BLaER1 treated with 17β-estradiol and CSF1 and Interleukin-3, amounts not matched to agents 10 nM and 100 nM (cell line): Measurements from ENCODE around the gene EPHB1.
A peak's percentile ranks its signal among the peaks of the same experiment; 100 is the strongest.

ENCODE experiments used
- H3K27ac ChIP-seq, 11 experiments: shearing (Covaris generic); formaldehyde crosslinking; 2 replicates each; pipeline ENCODE4 v1.8.1; 2022
- H3K27me3 ChIP-seq, 11 experiments: shearing (Covaris generic); formaldehyde crosslinking; 2 replicates each; pipeline ENCODE4 v1.8.1; 2022
- H3K36me3 ChIP-seq, 11 experiments: shearing (Covaris generic); formaldehyde crosslinking; 2 replicates each; pipeline ENCODE4 v1.8.1; 2022
- H3K4me1 ChIP-seq, 10 experiments: shearing (Covaris generic); formaldehyde crosslinking; 2 replicates each; pipeline ENCODE4 v1.8.1; 2022
- H3K4me2 ChIP-seq, 11 experiments: shearing (Covaris generic); formaldehyde crosslinking; 2 replicates each; pipeline ENCODE4 v1.8.1; 2022
- H3K4me3 ChIP-seq, 10 experiments: shearing (Covaris generic); formaldehyde crosslinking; 2 replicates each; pipeline ENCODE4 v1.8.1; 2022
- H3K9ac ChIP-seq, 11 experiments: shearing (Covaris generic); formaldehyde crosslinking; 2 replicates each; pipeline ENCODE4 v1.8.1; 2022
- H3K9me3 ChIP-seq, 11 experiments: shearing (Covaris generic); formaldehyde crosslinking; replicated peaks in 1 of 11; 2 replicates each; pipeline ENCODE4 v1.8.1; 2022
- H4K20me1 ChIP-seq, 11 experiments: shearing (Covaris generic); formaldehyde crosslinking; 2 replicates each; pipeline ENCODE4 v1.8.1; 2022
- Cebpa-rat ChIP-seq, 11 experiments: shearing (Covaris generic); IDR thresholded peaks; 2 replicates each; pipeline ENCODE4 v1.8.1; 2022

The EPHB1 gene

GRCh38 chr3:135238871-135239614 is 444.0 kb downstream of the EPHB1 start:
- TF ChIP-seq Cebpa-rat (IDR thresholded peaks at IDR 0.05): no peak
- Histone ChIP-seq H3K9me3 (peaks cover 1 to 20% (median 8%) of the 10 kb centered on the region in 11 experiments; a peak in 19 of 22 replicates), H3K27me3 (no peaks in the 10 kb centered on the region), H3K36me3 (no peaks in the 10 kb centered on the region), H3K4me1 (peaks cover 0 to 23% (median 8%) of the 10 kb centered on the region in 10 experiments; a peak in 11 of 20 replicates), H3K4me2 (0 out of 22 replicates have a peak overlapping the region, but pooled peaks of 1 of the 11 experiments have one; percentile 12), H3K27ac (no peak overlapping the region), H3K4me3 (no peak overlapping the region), H3K9ac (no peak overlapping the region), H4K20me1 (no peaks in the 10 kb centered on the region)

- Histone ChIP-seq H3K27me3 (no peaks in the 10 kb centered on the region), H3K9me3 (peaks cover 0 to 15% (median 3%) of the 10 kb centered on the region in 11 experiments; a peak in 12 of 22 replicates), H3K4me3 (no peak overlapping the region), H3K36me3 (no peaks in the 10 kb centered on the region), H3K4me1 (peaks cover 0 to 23% (median 8%) of the 10 kb centered on the region in 10 experiments; a peak in 11 of 20 replicates), H3K27ac (no peak overlapping the region), H4K20me1 (no peaks in the 10 kb centered on the region), H3K4me2 (no peak overlapping the region), H3K9ac (no peak overlapping the region)
- no peak for TF ChIP-seq Cebpa-rat (IDR thresholded peaks at IDR 0.05)
Observed at GRCh38 chr3:135239615-135239884, 444.5 kb downstream of the EPHB1 start.

- H3K9ac ChIP-seq: no peak overlapping the region
- peaks cover 0 to 6% (median 0%) of the 10 kb centered on the region in 11 experiments; a peak in 6 of 22 replicates for H3K9me3 ChIP-seq
- TF ChIP-seq Cebpa-rat (IDR thresholded peaks at IDR 0.05): no peak
- H3K27me3 ChIP-seq: no peaks in the 10 kb centered on the region
- H3K4me1 ChIP-seq: peaks cover 0 to 23% (median 8%) of the 10 kb centered on the region in 10 experiments; a peak in 11 of 20 replicates
- H3K4me3 ChIP-seq: no peak overlapping the region
- no peak overlapping the region for H3K27ac ChIP-seq
- H3K4me2 ChIP-seq: no peak overlapping the region
- H4K20me1 ChIP-seq: no peaks in the 10 kb centered on the region
- H3K36me3 ChIP-seq: no peaks in the 10 kb centered on the region
Observed at GRCh38 chr3:135240426-135240825, 445.4 kb downstream of the EPHB1 start.

GRCh38 chr3:135242285-135242684 is 447.2 kb downstream of the EPHB1 start:
- Histone ChIP-seq H3K27ac (no peak overlapping the region), H3K4me1 (peaks cover 0 to 23% (median 8%) of the 10 kb centered on the region in 10 experiments; a peak in 11 of 20 replicates), H3K4me2 (0 out of 22 replicates have a peak overlapping the region, but pooled peaks of 1 of the 11 experiments have one; percentile 4), H3K27me3 (no peaks in the 10 kb centered on the region), H3K4me3 (no peak overlapping the region), H3K9me3 (no peaks in the 10 kb centered on the region), H4K20me1 (no peaks in the 10 kb centered on the region), H3K36me3 (no peaks in the 10 kb centered on the region), H3K9ac (no peak overlapping the region)
- no peak for TF ChIP-seq Cebpa-rat (IDR thresholded peaks at IDR 0.05)

GRCh38 chr3:135243616-135244015 is 448.6 kb downstream of the EPHB1 start:
- Histone ChIP-seq H3K27ac (no peak overlapping the region), H3K9ac (no peak overlapping the region), H3K4me1 (peaks cover 0 to 23% (median 8%) of the 10 kb centered on the region in 10 experiments; a peak in 11 of 20 replicates), H3K4me2 (peak overlapping the region in 8 of 11 experiments; percentile 8 to 54 (median 32); a peak in 11 of 22 replicates), H4K20me1 (no peaks in the 10 kb centered on the region), H3K36me3 (no peaks in the 10 kb centered on the region), H3K4me3 (no peak overlapping the region), H3K27me3 (no peaks in the 10 kb centered on the region), H3K9me3 (no peaks in the 10 kb centered on the region)
- no peak for TF ChIP-seq Cebpa-rat (IDR thresholded peaks at IDR 0.05)

- TF ChIP-seq Cebpa-rat (IDR thresholded peaks at IDR 0.05): no peak
- H3K9ac ChIP-seq: no peak overlapping the region
- H3K27me3 ChIP-seq: no peaks in the 10 kb centered on the region
- H3K9me3 ChIP-seq: no peaks in the 10 kb centered on the region
- H3K4me3 ChIP-seq: no peak overlapping the region
- H3K36me3 ChIP-seq: no peaks in the 10 kb centered on the region
- no peak overlapping the region for H3K27ac ChIP-seq
- H4K20me1 ChIP-seq: no peaks in the 10 kb centered on the region
- H3K4me2 ChIP-seq: no peak overlapping the region
- peaks cover 0 to 35% (median 18%) of the 10 kb centered on the region in 10 experiments; a peak in 12 of 20 replicates for H3K4me1 ChIP-seq
Observed at GRCh38 chr3:135246027-135246426, 451.0 kb downstream of the EPHB1 start.

GRCh38 chr3:135248213-135248612 is 453.2 kb downstream of the EPHB1 start:
- Histone ChIP-seq H3K4me1 (peaks cover 0 to 32% (median 21%) of the 10 kb centered on the region in 10 experiments; a peak in 13 of 20 replicates), H4K20me1 (no peaks in the 10 kb centered on the region), H3K4me2 (no peak overlapping the region), H3K36me3 (no peaks in the 10 kb centered on the region), H3K27ac (no peak overlapping the region), H3K27me3 (no peaks in the 10 kb centered on the region), H3K9me3 (no peaks in the 10 kb centered on the region), H3K9ac (no peak overlapping the region), H3K4me3 (no peak overlapping the region)
- no peak for TF ChIP-seq Cebpa-rat (IDR thresholded peaks at IDR 0.05)

GRCh38 chr3:135249186-135249585 is 454.1 kb downstream of the EPHB1 start:
- Histone ChIP-seq H3K9me3 (no peaks in the 10 kb centered on the region), H3K4me1 (peaks cover 0 to 24% (median 16%) of the 10 kb centered on the region in 10 experiments; a peak in 13 of 20 replicates), H3K36me3 (no peaks in the 10 kb centered on the region), H3K27ac (no peak overlapping the region), H4K20me1 (no peaks in the 10 kb centered on the region), H3K27me3 (no peaks in the 10 kb centered on the region), H3K4me3 (no peak overlapping the region), H3K4me2 (peak overlapping the region in 1 of 11 experiments; percentile 21; a peak in 1 of 22 replicates), H3K9ac (no peak overlapping the region)
- TF ChIP-seq Cebpa-rat (IDR thresholded peaks at IDR 0.05): no peak

GRCh38 chr3:135258916-135259315 is 463.9 kb downstream of the EPHB1 start:
- no peaks in the 10 kb centered on the region for H3K9me3 ChIP-seq
- H4K20me1 ChIP-seq: no peaks in the 10 kb centered on the region
- no peaks in the 10 kb centered on the region for H3K4me1 ChIP-seq
- no peak overlapping the region for H3K9ac ChIP-seq
- no peak overlapping the region for H3K4me3 ChIP-seq
- H3K4me2 ChIP-seq: no peak overlapping the region
- H3K36me3 ChIP-seq: no peaks in the 10 kb centered on the region
- H3K27me3 ChIP-seq: no peaks in the 10 kb centered on the region
- H3K27ac ChIP-seq: no peak overlapping the region
- no peak for TF ChIP-seq Cebpa-rat (IDR thresholded peaks at IDR 0.05)

GRCh38 chr3:135260025-135260424 is 465.0 kb downstream of the EPHB1 start:
- no peak for TF ChIP-seq Cebpa-rat (IDR thresholded peaks at IDR 0.05)
- Histone ChIP-seq H3K4me3 (no peak overlapping the region), H3K27me3 (no peaks in the 10 kb centered on the region), H3K27ac (no peak overlapping the region), H3K4me2 (no peak overlapping the region), H3K9ac (no peak overlapping the region), H4K20me1 (no peaks in the 10 kb centered on the region), H3K36me3 (no peaks in the 10 kb centered on the region), H3K4me1 (no peaks in the 10 kb centered on the region), H3K9me3 (no peaks in the 10 kb centered on the region)
